Esophagus squamous epithelium (tissue), 5 donors: ENCODE results near the gene AMZ2. TPM values are rescaled to one million over a fixed set of nuclear protein-coding genes. Genes with fewer than 3 reads are reported as not detected.

Experiments used
- DNase-seq: peaks from one replicate; lab custom pipeline; 2025; lab: John Stamatoyannopoulos, UW
- H3K27ac ChIP-seq, 4 donors: fragments of 200-600 bp; sonication (generic); one replicate each; pipeline ENCODE4 v1.5.1; 2016 to 2019; ENCODE audit warnings: mild to moderate bottlenecking in 1 of 4
- H3K27me3 ChIP-seq, 4 donors: fragments of 200-600 bp; sonication (generic); 1 replicate in 3 of 4; 2 replicates in 1 of 4; pipeline versions ENCODE4 v1.5.1 to v1.6.0; 2017 to 2021; ENCODE audit warnings: antibody characterized with exemption in 1 of 4
- H3K36me3 ChIP-seq, 3 donors: fragments of 200-600 bp; sonication (generic); one replicate each; pipeline ENCODE4 v1.5.1; 2016 to 2019
- H3K4me1 ChIP-seq, 3 donors: fragments of 200-600 bp; sonication (generic); one replicate each; pipeline ENCODE4 v1.5.1; 2017 to 2019
- H3K4me3 ChIP-seq, 4 donors: fragments of 200-600 bp; sonication (generic); 1 replicate in 3 of 4; 2 replicates in 1 of 4; pipeline ENCODE4 v1.5.1; 2016 to 2019; ENCODE audit warnings: mild to moderate bottlenecking in 2 of 4, moderate library complexity in 1 of 4
- H3K9me3 ChIP-seq, 3 donors: fragments of 200-600 bp; sonication (generic); one replicate each; pipeline ENCODE4 v1.5.1; 2016 to 2019
- POLR2A ChIP-seq, 4 donors: fragments of 450-650 bp; IDR thresholded peaks; one replicate each; pipeline ENCODE4 v1.6.1; 2017; ENCODE audit warnings: antibody characterized with exemption in 4 of 4, mild to moderate bottlenecking in 4 of 4, moderate library complexity in 3 of 4
- WGBS, 2 donors: methylation state at CpG; one replicate each; pipeline ENCODE4 v1.1.5; 2018; 5-methylcytosine and 5-hydroxymethylcytosine counted together
- intact Hi-C: fragments of 100-400 bp; cut with DNase I; formaldehyde crosslinking; loops from one replicate; pipeline ENCODE4 v1.15.0; 2022
- total RNA-seq, 4 donors: library from RNA; depleted of rRNA; stranded (reverse); fragments of >200 nt; gene quantifications; one replicate each; pipeline ENCODE4 v1.1.0, GENCODE V29; 2016
- TF ChIP-seq, protein P1 (sequence below), 6 experiments: fragments of 450-650 bp in 4 of 6; fragments of 200-600 bp in 2 of 6; sonication (generic) in 2 of 6; IDR thresholded peaks; one replicate each; pipeline ENCODE4 v1.5.1; 2016 to 2019; ENCODE audit warnings: antibody characterized with exemption in 6 of 6, mild to moderate bottlenecking in 4 of 6, moderate library complexity in 4 of 6
- donor health status: DM: yes; HTN: yes; CAD: no.

AMZ2 gene
- total RNA-seq, 4 donors from 2014 or later: 13.7 to 47.7 (median 35.1) TPM

DNA sequence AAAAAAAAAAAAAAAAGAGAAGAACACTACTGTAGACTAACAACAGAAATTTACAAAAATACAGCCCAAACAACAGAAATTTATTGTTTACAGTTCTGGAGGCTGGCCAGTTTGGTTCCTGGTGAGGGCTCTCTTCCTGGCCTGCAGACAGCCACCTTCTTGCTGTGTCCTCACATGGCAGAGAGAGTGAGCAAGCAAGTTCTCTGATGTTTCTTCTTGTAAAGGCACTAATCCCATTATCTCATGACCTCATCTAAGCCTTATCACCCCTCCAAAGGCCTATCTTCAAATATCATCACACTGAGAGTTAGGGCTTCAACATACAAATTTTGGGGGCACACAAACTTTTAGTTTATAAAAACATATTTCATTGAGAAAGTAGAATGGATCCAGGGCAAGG, 50.8 kb downstream of the AMZ2 start:
- Histone ChIP-seq H3K27me3 (peaks cover 0 to 18% (median 0%) of the 10 kb centered on the region in 4 donors), H3K4me1 (peaks cover 3 to 50% (median 11%) of the 10 kb centered on the region in 3 donors), H3K4me3 (no peak overlapping the region), H3K36me3 (no peaks in the 10 kb centered on the region), H3K27ac (no peak overlapping the region), H3K9me3 (no peaks in the 10 kb centered on the region)
- intact Hi-C loops: no loop called here
- no peak for DNase-seq
- TF ChIP-seq, protein P1, sequence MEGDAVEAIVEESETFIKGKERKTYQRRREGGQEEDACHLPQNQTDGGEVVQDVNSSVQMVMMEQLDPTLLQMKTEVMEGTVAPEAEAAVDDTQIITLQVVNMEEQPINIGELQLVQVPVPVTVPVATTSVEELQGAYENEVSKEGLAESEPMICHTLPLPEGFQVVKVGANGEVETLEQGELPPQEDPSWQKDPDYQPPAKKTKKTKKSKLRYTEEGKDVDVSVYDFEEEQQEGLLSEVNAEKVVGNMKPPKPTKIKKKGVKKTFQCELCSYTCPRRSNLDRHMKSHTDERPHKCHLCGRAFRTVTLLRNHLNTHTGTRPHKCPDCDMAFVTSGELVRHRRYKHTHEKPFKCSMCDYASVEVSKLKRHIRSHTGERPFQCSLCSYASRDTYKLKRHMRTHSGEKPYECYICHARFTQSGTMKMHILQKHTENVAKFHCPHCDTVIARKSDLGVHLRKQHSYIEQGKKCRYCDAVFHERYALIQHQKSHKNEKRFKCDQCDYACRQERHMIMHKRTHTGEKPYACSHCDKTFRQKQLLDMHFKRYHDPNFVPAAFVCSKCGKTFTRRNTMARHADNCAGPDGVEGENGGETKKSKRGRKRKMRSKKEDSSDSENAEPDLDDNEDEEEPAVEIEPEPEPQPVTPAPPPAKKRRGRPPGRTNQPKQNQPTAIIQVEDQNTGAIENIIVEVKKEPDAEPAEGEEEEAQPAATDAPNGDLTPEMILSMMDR (IDR thresholded peaks at IDR 0.05): no peak
- TF ChIP-seq POLR2A (IDR thresholded peaks at IDR 0.05): no peak

DNA sequence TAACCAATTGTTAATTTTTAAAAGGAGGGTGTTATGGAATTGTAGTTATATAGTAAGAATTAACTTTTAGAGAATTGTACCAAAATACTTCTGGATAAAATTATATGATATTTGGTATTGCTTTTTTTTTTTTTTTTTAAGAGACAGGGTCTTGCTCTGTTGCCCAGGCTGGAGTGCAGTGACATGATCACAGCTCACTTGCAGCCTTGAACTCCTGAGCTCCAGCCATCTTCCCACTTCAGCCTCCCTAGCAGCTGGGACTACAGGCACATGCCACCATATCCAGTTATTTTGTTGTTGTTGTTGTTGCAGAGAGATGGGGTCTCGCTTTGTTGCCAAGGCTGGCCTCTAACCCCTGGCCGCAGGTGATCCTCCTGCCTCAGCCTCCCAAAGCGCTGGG, 52.0 kb downstream of the AMZ2 start:
- Histone ChIP-seq H3K27me3 (peaks cover 0 to 5% (median 0%) of the 10 kb centered on the region in 4 donors), H3K9me3 (no peaks in the 10 kb centered on the region), H3K36me3 (no peaks in the 10 kb centered on the region), H3K4me3 (no peak overlapping the region), H3K27ac (no peak overlapping the region), H3K4me1 (peaks cover 3 to 46% (median 12%) of the 10 kb centered on the region in 3 donors)
- no peak for TF ChIP-seq POLR2A (IDR thresholded peaks at IDR 0.05)
- TF ChIP-seq, protein P1 (IDR thresholded peaks at IDR 0.05): no peak
- WGBS, 2 donors: 93 to 100% methylated on average over 2 of the region's 3 CpGs
- intact Hi-C loops: no loop called here
- no peak for DNase-seq

DNA sequence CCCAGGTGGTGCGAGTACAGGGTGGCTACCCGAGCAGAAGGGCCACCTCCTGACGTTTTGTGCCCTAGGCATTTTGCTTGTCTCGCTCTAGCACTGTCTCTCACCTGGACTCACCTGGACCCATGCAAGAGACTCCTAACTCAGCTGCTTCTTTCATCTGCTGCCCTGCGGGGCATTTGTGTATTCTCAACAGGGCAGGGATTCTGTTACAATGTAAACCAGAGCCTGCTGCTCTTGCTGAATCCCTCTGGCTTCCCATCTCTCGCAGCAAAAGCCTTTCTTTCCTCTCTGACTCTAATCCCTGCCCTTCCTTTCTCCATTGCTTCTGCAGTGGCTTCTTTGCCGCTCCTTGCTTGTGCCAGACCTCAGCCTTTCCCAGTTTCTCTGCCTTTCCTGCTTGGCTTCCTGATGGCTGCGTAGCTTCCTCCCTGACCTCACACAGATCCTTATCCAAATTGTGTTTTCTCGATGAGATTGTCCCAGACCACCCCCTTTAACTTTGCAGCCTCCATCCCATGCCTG, 53.7 kb downstream of the AMZ2 start:
- H3K27ac ChIP-seq: no peak overlapping the region
- H3K36me3 ChIP-seq: no peaks in the 10 kb centered on the region
- H3K9me3 ChIP-seq: no peaks in the 10 kb centered on the region
- DNase-seq: no peak
- H3K27me3 ChIP-seq: no peaks in the 10 kb centered on the region
- 54 to 67% methylated on average over 9 of the region's 9 CpGs for WGBS, 2 donors
- intact Hi-C loops: no loop called here
- TF ChIP-seq POLR2A (IDR thresholded peaks at IDR 0.05): no peak
- TF ChIP-seq, protein P1 (IDR thresholded peaks at IDR 0.05): no peak
- H3K4me3 ChIP-seq: no peak overlapping the region
- H3K4me1 ChIP-seq: peaks cover 3 to 40% (median 14%) of the 10 kb centered on the region in 3 donors

DNA sequence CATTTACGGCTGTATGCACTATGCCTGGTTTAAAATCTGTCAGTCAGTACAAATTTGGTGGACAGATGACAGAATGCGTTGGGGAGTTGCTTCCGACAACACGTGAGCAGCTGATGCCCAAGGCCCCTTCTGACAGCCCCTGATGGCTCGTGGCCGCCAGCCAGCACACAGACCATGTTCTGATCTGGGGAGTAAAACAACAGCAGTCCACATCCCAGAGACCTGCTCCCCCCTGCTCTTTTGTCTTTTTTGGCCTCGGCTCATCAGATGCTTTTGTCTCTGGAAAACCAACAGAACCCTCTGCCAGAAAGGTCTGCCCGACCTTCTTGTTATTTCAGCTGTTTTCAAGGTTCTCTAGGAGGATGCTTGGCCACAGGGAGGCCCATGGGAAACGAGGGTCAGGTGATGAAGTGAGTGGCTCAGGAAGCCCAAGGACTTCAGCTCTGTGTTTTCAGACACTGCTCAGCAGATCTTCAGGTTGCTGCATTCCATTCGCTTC, 54.3 kb downstream of the AMZ2 start:
- Histone ChIP-seq H3K36me3 (no peaks in the 10 kb centered on the region), H3K9me3 (no peaks in the 10 kb centered on the region), H3K27me3 (no peaks in the 10 kb centered on the region), H3K4me3 (no peak overlapping the region), H3K27ac (no peak overlapping the region), H3K4me1 (peaks cover 3 to 34% (median 10%) of the 10 kb centered on the region in 3 donors)
- DNase-seq: no peak
- TF ChIP-seq, protein P1 (IDR thresholded peaks at IDR 0.05): no peak
- no peak for TF ChIP-seq POLR2A (IDR thresholded peaks at IDR 0.05)
- intact Hi-C loops: no loop called here
- WGBS, 2 donors: 78 to 87% methylated on average over 9 of the region's 10 CpGs

DNA sequence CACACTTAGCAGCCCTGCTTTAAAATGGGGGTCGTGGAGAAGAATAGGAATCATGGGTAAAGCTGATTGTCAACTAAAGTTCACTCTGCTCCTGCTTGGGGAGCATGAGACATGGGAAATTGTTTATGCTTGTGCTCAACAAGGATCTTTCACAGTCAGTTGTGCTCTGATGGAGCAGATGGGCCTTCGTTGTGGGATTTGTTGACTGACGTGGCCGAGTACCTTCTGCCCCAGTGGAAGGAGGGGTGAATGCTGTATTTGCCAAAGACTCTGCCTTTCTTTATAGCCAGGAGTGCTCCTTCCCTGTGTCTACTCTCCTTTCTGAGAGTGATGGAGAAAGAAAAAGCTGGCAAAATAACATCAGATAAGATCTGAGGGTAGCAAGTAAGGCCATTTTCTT, 54.8 kb downstream of the AMZ2 start:
- Histone ChIP-seq H3K9me3 (no peaks in the 10 kb centered on the region), H3K4me1 (peaks cover 0 to 28% (median 5%) of the 10 kb centered on the region in 3 donors), H3K4me3 (no peak overlapping the region), H3K27ac (no peak overlapping the region), H3K27me3 (no peaks in the 10 kb centered on the region), H3K36me3 (peaks cover 0 to 5% (median 0%) of the 10 kb centered on the region in 3 donors)
- no peak for TF ChIP-seq POLR2A (IDR thresholded peaks at IDR 0.05)
- TF ChIP-seq, protein P1 (IDR thresholded peaks at IDR 0.05): no peak
- no peak for DNase-seq
- 65 to 76% methylated on average over 3 to 4 of the region's 4 CpGs for WGBS, 2 donors
- intact Hi-C loops: no loop called here
